ENCODE measurements around the gene JPH4.
A peak's percentile ranks its signal among the peaks of the same experiment; 100 is the strongest.

JPH4 gene

GRCh38 chr14:23580948-23581281 lies 2.3 kb upstream of the JPH4 start:
- DNase-seq (ENCODE audit: extremely low read depth in 1 of 2, low read depth in 1 of 2), result no peak

GRCh38 chr14:23580152-23580926 lies 1.7 kb upstream of the JPH4 start:
- DNase-seq (ENCODE audit: extremely low read depth in 1 of 2, low read depth in 1 of 2), result no peak

DNA sequence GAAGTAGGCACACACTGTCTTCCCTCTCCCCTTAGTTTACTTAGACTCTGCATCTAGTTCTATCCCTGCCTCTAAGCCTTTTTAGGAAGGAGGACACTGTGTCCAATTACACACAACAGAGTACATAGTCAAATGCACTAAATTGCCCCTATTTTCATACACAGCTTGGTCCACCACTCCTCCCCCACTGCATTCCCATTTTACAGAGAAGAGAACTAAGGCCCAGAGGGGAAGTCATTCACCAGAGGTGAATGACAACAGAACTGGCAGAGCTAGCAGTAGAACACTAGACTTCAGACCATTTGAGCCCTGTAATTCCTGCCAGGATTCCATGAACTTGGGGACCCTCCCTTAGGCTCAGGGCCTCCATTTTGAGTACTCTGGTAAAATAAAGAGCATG lies 1.1 kb upstream of the JPH4 start:
- no peak for DNase-seq (ENCODE audit: extremely low read depth in 1 of 2, low read depth in 1 of 2)

DNA sequence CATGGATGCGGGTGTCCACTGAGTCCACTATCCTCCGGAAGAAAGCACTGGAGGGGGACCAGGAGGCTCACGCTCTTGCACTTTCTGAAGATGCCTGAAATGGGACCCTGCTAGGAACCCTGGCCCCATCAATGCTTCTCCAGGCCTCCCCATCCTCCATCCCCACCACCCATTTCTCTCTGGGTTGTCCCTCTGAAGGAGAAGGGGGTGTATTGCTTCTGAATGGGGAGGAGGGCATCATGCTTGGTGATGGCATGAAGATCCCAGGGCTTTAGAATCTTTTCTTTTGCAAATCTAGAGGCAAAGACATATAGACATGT lies 681 bp upstream of the JPH4 start:
- DNase-seq (ENCODE audit: extremely low read depth in 1 of 2, low read depth in 1 of 2), result no peak

- no peak for DNase-seq (ENCODE audit: extremely low read depth in 1 of 2, low read depth in 1 of 2)
Measured at GRCh38 chr14:23577710-23578392, 739 bp downstream of the JPH4 start.

- no peak for DNase-seq (ENCODE audit: extremely low read depth in 1 of 2, low read depth in 1 of 2)
Measured at GRCh38 chr14:23577004-23577681, 1.4 kb downstream of the JPH4 start.

- DNase-seq (ENCODE audit: extremely low read depth in 1 of 2, low read depth in 1 of 2), result no peak
Measured at GRCh38 chr14:23573384-23574015, 5.1 kb downstream of the JPH4 start.

GRCh38 chr14:23572836-23573235 lies 5.8 kb downstream of the JPH4 start:
- no peak for DNase-seq (ENCODE audit: extremely low read depth in 1 of 2, low read depth in 1 of 2)

- DNase-seq (ENCODE audit: extremely low read depth in 1 of 2, low read depth in 1 of 2), result no peak
Measured at GRCh38 chr14:23572524-23572828, 6.1 kb downstream of the JPH4 start.

- no peak for DNase-seq (ENCODE audit: extremely low read depth in 1 of 2, low read depth in 1 of 2)
Measured at GRCh38 chr14:23571701-23572523, 6.7 kb downstream of the JPH4 start.

DNA sequence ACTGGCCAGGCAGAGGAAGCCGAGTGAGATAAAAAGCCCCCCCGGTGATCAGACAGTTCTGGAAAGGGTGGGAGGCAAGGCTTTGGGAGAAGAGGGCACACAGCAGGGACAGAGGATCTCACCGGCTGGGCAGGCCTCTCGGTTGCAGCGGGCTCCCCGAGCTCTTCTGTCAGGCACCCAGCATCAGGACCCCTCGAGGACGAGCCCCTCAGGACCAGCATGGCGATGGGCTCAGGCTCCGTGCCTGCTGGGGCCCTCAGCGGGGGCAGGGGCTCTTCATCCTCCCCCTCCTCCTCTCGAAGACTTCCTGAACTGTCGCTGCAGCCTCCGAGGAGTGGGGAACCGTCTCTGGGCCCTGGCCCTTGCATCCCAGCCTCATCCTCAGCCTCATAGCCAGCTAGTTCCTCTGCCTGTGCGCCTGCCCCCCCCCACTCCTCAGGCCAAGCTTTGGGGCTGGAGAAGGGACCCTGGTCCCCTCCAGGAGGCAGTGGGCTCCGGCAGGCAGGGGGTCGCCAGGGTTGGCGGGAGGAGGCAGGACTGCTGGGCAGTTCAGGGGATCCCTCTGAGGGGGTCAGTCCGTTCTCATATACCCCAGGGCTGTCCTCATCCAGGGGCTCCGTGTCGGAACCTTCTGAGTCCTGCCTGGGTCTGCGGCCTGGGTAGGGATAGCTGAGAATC lies 7.6 kb downstream of the JPH4 start:
- no peak for DNase-seq (ENCODE audit: extremely low read depth in 1 of 2, low read depth in 1 of 2)

DNA sequence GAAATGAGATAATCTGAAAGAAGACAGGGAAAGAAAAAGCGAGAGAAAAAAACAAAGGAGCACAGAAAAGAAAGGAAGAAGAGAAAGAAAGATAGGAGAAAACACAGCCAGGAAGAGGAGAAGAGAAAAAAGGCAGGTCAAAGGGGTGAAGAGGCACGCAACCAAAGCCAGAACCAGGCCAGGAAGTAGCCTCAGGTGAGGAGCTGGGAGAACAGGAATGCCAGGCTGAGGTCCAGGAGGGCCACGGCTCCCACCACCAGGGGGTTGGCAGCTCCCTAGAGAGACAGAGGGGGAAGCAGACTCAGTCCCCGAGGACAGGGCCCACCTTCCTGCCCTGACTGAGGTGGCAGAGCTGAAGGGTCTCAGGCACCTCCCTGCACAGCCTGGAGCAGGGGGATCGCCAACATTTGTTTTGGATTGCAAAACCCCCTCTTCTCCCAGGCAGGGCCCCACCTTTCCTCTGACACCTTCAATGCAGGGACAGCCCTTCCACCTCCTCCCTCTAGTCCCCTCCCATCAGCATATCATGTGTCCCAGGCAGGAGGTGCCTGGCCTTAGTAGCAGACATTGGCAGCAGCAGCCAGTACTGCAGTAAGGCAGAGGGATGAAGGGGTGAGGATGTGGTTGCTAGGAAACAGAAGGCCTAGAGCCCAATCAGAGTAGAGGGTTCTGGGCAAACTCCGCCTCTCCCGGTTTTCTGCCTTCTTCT lies 9.0 kb downstream of the JPH4 start:
- DNase-seq (ENCODE audit: extremely low read depth in 1 of 2, low read depth in 1 of 2), result no peak

GRCh38 chr14:23568600-23569331 lies 9.8 kb downstream of the JPH4 start:
- DNase-seq (ENCODE audit: extremely low read depth in 1 of 2, low read depth in 1 of 2), result no peak

DNA sequence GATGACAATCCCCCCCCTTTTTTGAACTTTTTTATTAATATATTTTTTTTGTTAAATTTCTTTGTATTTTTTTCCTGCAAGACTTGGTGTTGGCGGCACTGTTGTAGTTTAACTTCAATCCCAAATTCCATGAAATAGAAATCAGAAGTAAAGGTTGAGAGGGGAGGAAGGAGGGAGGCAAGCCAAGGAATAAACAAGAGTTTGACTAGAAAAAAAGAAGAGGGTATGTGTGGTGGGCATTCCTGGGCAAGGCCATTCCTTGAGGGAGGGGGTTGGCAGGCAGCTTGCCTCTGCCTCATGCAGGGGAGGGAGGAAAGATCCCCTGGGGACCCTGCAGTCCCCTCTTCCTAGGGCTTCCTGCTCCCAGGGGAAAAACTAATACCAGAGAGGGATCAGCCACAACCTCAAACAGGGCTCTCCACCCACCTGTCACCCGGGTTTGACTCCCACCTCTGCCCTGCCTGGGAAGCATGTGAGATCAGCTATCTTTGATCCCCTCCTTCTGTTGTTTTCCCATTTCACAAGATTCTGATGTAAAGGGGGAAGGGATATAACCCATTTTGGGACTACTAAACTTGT lies 10.5 kb downstream of the JPH4 start:
- DNase-seq (ENCODE audit: extremely low read depth in 1 of 2, low read depth in 1 of 2), result no peak

DNA sequence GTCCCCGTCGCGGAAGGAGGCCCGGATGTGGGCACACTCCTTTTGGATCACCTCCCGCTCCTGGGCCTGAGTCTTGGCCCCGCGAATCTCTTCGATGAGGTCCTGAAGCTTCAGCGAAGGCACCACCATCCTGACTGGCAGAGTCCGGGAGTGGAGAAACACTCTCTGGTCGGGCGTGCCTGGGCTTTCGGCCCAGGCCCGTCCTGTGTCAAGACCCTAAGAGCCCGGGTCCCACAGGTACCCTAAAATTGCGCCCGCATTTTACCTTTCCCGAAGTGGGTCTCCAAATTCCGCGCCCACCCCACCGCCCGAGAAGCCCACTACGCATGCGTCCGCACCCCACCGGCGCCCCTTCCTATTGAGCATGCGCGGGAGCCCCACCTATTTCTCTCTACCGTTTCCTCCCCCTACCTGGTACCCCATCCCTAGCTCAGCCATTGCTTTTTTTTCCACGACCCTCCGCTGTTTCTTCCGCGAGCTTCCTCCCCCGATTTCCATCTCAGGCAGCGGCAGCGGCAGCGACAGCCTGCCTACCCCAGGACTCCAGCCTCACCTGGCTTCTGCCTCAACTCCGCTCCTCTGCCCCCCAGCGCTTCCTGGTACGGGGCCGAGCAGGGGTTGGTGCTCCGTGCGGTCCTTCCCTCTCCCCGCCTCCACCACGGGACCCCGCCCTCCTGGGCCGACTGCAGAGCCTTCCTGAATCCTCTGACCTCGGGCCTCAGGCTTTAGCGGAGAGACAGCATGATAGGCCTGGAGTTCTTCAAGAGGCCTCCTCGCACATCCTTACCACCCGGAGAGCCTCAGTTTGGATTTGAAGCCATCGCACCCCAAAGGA lies 11.2 kb downstream of the JPH4 start, which contains the start of gene AP1G2:
Gene AP1G2, minus strand, starts transcription at position 606 of the 835 bp plus-strand sequence. Its CDS starts 477 bp downstream, at position 129.
- DNase-seq (ENCODE audit: extremely low read depth in 1 of 2, low read depth in 1 of 2), result peak; percentile 62 to 75

DNA sequence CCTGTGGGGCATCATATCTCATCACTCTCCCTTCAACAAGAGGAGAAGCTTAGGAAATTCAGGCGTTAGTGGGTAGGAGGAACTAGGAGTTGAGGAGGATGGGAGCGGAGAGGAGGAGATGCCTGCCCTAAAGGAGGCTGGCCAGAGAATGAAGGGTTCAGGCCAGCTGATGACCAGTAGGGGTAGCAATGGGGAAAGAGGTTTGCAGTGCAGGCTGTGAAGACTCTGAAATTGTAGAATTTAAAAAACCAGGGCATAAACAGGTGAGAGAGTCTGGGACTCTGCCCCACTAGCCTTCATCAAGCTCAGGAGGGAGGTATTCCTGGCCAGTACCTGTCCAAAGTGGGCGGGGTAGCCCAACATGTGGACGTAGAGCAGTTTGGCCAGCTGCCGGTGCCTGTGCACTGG lies 11.8 kb downstream of the JPH4 start:
- no peak for DNase-seq (ENCODE audit: extremely low read depth in 1 of 2, low read depth in 1 of 2)

- DNase-seq (ENCODE audit: extremely low read depth in 1 of 2, low read depth in 1 of 2), result no peak
Measured at GRCh38 chr14:23566112-23566777, 12.3 kb downstream of the JPH4 start.
